Transverse colon (tissue), 4 donors: ENCODE results near the gene TMEM238. TPM values are rescaled to one million over a fixed set of nuclear protein-coding genes. Genes with fewer than 3 reads are reported as not detected.

Source experiments
- DNase-seq: peaks from one replicate; pipeline ENCODE4 v3.0.0-alpha.2; 2019
- H3K27ac ChIP-seq, 4 donors: fragments of 200-600 bp; sonication (generic); 2 replicates each; pipeline ENCODE4 v1.5.1; 2016 to 2018; ENCODE audit warnings: inconsistent platforms in 4 of 4
- H3K27me3 ChIP-seq: fragments of 200-600 bp; sonication (generic); 2 replicates; pipeline ENCODE4 v1.5.1; 2017; ENCODE audit warnings: inconsistent platforms
- H3K36me3 ChIP-seq, 4 donors: fragments of 200-600 bp; sonication (generic); 2 replicates each; pipeline ENCODE4 v1.5.1; 2017 to 2019; ENCODE audit warnings: inconsistent platforms in 4 of 4
- H3K4me1 ChIP-seq, 4 donors: fragments of 200-600 bp; sonication (generic); 2 replicates each; pipeline ENCODE4 v1.5.1; 2017 to 2020; ENCODE audit warnings: inconsistent platforms in 4 of 4
- H3K4me3 ChIP-seq, 4 donors: fragments of 200-600 bp; sonication (generic); 1 replicate in 1 of 4; 2 replicates in 3 of 4; pipeline versions ENCODE4 v1.5.1 to v1.6.1; 2017 to 2019; ENCODE audit warnings: inconsistent platforms in 4 of 4
- H3K9me3 ChIP-seq, 2 donors: fragments of 200-600 bp; sonication (generic); 2 replicates each; pipeline ENCODE4 v1.5.1; 2017 to 2019; ENCODE audit warnings: inconsistent platforms in 2 of 2
- CTCF ChIP-seq, 5 experiments: fragments of 200-600 bp in 3 of 5; fragments of 450-650 bp in 2 of 5; sonication (generic) in 3 of 5; IDR thresholded peaks; 1 replicate in 2 of 5; 2 replicates in 3 of 5; pipeline ENCODE4 v1.5.1; 2016 to 2017; ENCODE audit warnings: antibody characterized with exemption in 5 of 5, inconsistent platforms in 3 of 5, mild to moderate bottlenecking in 2 of 5, moderate library complexity in 1 of 5
- EP300 ChIP-seq: sonication (generic); formaldehyde crosslinking; IDR thresholded peaks from one replicate; pipeline ENCODE4 v1.6.1; 2017; ENCODE audit warnings: antibody characterized with exemption, low read depth
- POLR2A ChIP-seq: fragments of 450-650 bp; IDR thresholded peaks from one replicate; pipeline ENCODE4 v1.6.1; 2016; ENCODE audit warnings: antibody characterized with exemption, mild to moderate bottlenecking, moderate library complexity
- POLR2AphosphoS5 ChIP-seq, 3 donors: sonication (generic); formaldehyde crosslinking; IDR thresholded peaks; one replicate each; pipeline ENCODE4 v1.6.1; 2016; ENCODE audit warnings: antibody characterized with exemption in 3 of 3
- WGBS, 2 donors: methylation state at CpG; one replicate each; pipeline ENCODE4 v1.1.5; 2018; ENCODE audit warnings: low coverage in 1 of 2; 5-methylcytosine and 5-hydroxymethylcytosine counted together
- in situ Hi-C, 4 donors: fragments of 200-750 bp; cut with MboI; loops; one replicate each; pipeline versions ENCODE4 v1.15.0 to v1.15.1; 2017; ENCODE audit warnings: low sequenced_read_pairs in 3 of 4, low pct_ligation_motif_present in 1 of 4, low pct_unique_long_range_greater_than_20kb in 1 of 4
- intact Hi-C: fragments of 100-400 bp; cut with DNase I; formaldehyde crosslinking; loops from one replicate; pipeline ENCODE4 v1.15.1; 2023; ENCODE audit warnings: low total_unique reads
- total RNA-seq, 4 donors: library from RNA; depleted of rRNA; stranded (reverse); fragments of >200 nt; gene quantifications; one replicate each; pipeline ENCODE4 v1.1.0, GENCODE V29; 2016

TMEM238 gene
- total RNA-seq, 4 donors from 2014 or later: 12.0 to 199 (median 42.5) TPM

- intact Hi-C loops: no loop called here
- Histone ChIP-seq H3K36me3 (peaks cover 0 to 18% (median 0%) of the 10 kb centered on the region in 4 donors), H3K27ac (no peak overlapping the region), H3K9me3 (no peaks in the 10 kb centered on the region), H3K27me3 (no peaks in the 10 kb centered on the region), H3K4me3 (no peak overlapping the region), H3K4me1 (peaks cover 0 to 2% (median under 1%) of the 10 kb centered on the region in 4 donors)
- WGBS, 2 donors: 80 to 86% methylated on average over 2 to 14 of the region's 14 CpGs
- no peak for DNase-seq
- no peak for TF ChIP-seq CTCF (IDR thresholded peaks at IDR 0.05)
- no peak for TF ChIP-seq EP300
- no peak for TF ChIP-seq POLR2A
- in situ Hi-C loops: loop anchor here in 2 of 4 donors (25.0 kb wide), 1 partner anchor 113 kb away; the partner anchor contains the start of genes BRSK1 (in 2 of the 2) and HSPBP1 (in 2 of the 2)
Observed at GRCh38 chr19:55400281-55401087, 16.4 kb upstream of the TMEM238 start.

GRCh38 chr19:55398200-55398925 is 14.3 kb upstream of the TMEM238 start:
- Histone ChIP-seq H3K27me3 (no peaks in the 10 kb centered on the region), H3K36me3 (peaks cover 0 to 16% (median 0%) of the 10 kb centered on the region in 4 donors), H3K4me3 (no peak overlapping the region), H3K9me3 (no peaks in the 10 kb centered on the region), H3K4me1 (no peaks in the 10 kb centered on the region), H3K27ac (no peak overlapping the region)
- no peak for DNase-seq
- TF ChIP-seq EP300 (no peak), POLR2AphosphoS5 (IDR thresholded peaks at IDR 0.05) (no peak), POLR2A (no peak), CTCF (IDR thresholded peaks at IDR 0.05) (no peak)
- 78 to 79% methylated on average over 4 to 12 of the region's 12 CpGs for WGBS, 2 donors
- intact Hi-C loops: no loop called here
- in situ Hi-C loops: loop anchor here in 1 of 4 donors (25.0 kb wide), 1 partner anchor 111 kb away; the partner anchor contains the start of genes BRSK1 and HSPBP1

GRCh38 chr19:55392820-55393761 is 9.0 kb upstream of the TMEM238 start:
- Histone ChIP-seq H3K9me3 (no peaks in the 10 kb centered on the region), H3K36me3 (peaks cover 0 to 6% (median 0%) of the 10 kb centered on the region in 4 donors), H3K27me3 (no peaks in the 10 kb centered on the region), H3K4me1 (peaks cover 7 to 21% (median 9%) of the 10 kb centered on the region in 4 donors), H3K27ac (no peak overlapping the region), H3K4me3 (no peak overlapping the region)
- WGBS, 2 donors: 79 to 90% methylated on average over 7 to 18 of the region's 18 CpGs
- intact Hi-C loops (no loop called here), in situ Hi-C loops (loop anchor here in 1 of 4 donors (25.0 kb wide), 1 partner anchor 106 kb away; the partner anchor contains the start of genes BRSK1 and HSPBP1)
- TF ChIP-seq POLR2AphosphoS5 (IDR thresholded peaks at IDR 0.05) (no peak), POLR2A (no peak), CTCF (IDR thresholded peaks at IDR 0.05) (no peak), EP300 (no peak)
- no peak for DNase-seq
